GM18505 (cell line): ENCODE data around the gene C7orf33.
A peak's percentile ranks its signal among the peaks of the same experiment; 100 is the strongest.
"Not testable (repeated sequence)": the region's sequence is repeated elsewhere in the genome, so short reads cannot be mapped to it uniquely, and the experiment has no call there.

Experiments
- ATAC-seq: cut with Tn5 transposase; IDR thresholded peaks from one replicate; pipeline ENCODE4 v1.9.1; 2021; ENCODE audit not compliant: unreplicated experiment
- POLR2A ChIP-seq: IDR thresholded peaks from 4 replicates; pipeline ENCODE4 v1.6.1; 2011; ENCODE audit warnings: borderline replicate concordance; ENCODE audit not compliant: insufficient read depth, insufficient read length; ENCODE audit errors: extremely low read depth

Gene C7orf33

DNA sequence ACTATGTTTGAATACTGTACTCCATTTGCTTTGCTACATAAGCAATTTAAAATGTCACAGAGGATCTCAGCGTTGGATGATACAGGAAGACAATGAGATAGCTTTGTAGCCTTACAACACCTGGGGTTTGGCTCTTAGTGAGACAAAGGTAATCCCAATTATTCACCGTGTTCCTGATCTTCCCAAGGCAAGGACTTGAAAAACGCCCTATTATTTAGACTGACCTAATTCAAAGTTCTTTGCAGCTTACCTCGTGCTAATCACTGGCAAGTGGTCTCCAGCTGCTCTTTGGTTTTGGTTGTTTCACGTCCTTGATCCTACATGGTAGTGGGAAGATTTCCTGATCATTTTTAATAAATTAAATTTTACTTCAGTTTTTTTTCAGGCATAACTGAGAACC, 23.0 kb upstream of the C7orf33 start:
- ATAC-seq = no peak
- no peak for TF ChIP-seq POLR2A

DNA sequence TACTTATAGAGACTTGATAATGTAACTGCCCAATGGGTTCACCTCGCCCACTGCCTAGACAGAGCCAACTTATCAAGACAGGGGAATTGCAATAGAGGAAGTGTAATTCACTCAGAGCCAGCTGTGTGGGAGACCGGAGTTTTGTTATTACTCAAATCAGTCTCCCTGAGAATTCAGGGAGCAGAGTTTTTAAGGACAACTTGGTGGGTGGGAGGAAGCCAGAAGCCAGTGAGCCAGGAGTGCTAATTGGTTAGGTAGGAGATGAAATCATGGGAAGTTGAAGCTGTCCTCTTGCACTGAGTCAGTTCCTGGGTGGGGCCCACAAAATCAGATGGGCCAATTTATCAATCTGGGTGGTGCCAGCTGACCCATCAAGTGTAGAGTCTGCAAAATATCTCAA, 20.1 kb upstream of the C7orf33 start:
- TF ChIP-seq POLR2A = no peak
- no peak for ATAC-seq

DNA sequence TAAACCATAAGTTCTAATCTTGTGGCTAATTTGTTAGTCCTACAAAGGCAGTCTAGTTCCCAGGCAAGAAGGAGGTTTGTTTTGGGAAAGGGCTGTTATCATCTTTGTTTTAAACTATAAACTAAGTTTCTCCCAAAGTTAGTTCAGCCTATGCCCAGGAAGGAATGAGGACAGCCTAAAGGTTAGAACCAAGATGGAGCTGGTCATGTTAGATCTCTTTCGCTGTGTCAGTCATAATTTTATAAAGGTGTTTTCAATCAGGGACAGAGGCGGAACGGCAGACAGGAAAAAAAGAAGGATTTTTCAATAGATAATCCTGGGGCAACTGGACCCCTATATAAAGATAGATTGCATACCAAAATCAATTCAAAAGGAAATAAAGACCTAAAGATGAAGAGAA, 19.6 kb upstream of the C7orf33 start:
- ATAC-seq = not testable (repeated sequence)

DNA sequence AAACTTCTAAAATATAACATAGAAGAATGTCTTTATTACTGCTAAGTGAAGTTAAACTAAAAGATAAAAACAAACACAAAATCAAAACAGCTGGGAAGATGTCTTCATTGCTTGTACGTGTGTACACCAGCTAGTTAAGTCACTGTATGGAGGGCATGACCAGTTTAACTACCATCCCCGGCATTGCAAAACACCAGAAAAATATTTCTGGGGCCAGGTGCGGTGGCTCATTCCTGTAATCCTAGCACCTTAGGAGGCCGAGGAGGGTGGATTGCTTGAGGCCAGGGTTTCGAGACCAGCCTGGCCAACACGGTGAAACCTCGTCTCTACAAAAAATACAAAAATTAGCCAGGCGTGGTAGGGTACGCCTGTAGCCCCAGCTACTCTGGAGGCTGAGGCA, 19.2 kb upstream of the C7orf33 start:
- no peak for ATAC-seq
- TF ChIP-seq POLR2A = no peak

DNA sequence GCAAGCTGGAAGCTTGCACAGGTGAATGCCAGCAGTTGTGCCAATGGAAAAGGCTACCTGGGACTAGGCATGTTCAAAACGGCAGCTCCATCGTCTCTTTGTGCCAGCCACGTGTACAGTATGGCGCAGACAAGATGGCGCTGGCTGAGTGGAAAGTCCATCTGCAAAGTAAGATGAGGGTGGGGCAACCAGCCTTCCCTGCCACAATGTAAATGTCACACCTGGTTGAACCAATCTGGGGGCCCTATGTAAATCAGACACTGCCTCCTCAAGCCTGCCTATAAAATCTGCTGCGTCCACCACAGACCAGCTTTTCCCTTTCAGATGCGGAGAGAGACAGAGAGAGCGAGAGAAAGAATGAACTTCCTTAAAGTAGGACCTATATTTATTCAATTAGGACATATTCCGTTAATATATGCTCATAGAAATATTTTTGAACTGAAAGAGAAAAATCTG, 18.5 kb upstream of the C7orf33 start:
- no peak for ATAC-seq
- no peak for TF ChIP-seq POLR2A

DNA sequence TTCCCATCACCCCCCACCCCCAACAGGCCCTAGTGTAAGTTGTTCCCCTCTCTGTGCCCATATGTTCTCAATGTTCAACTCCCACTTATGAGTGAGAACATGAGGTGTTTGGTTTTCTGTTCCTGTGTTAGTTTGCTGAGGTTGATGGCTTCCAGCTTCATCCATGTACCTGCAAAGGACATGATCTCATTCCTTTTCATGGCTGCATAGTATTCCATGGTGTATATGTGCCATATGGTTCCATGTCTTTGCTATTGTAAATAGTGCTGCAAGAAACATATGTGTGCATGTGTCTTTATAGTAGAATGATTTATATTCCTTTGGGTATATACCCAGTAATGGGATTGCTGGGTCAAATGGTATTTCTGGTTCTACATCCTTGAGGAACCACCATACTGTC, 17.0 kb upstream of the C7orf33 start:
- ATAC-seq = not testable (repeated sequence)

DNA sequence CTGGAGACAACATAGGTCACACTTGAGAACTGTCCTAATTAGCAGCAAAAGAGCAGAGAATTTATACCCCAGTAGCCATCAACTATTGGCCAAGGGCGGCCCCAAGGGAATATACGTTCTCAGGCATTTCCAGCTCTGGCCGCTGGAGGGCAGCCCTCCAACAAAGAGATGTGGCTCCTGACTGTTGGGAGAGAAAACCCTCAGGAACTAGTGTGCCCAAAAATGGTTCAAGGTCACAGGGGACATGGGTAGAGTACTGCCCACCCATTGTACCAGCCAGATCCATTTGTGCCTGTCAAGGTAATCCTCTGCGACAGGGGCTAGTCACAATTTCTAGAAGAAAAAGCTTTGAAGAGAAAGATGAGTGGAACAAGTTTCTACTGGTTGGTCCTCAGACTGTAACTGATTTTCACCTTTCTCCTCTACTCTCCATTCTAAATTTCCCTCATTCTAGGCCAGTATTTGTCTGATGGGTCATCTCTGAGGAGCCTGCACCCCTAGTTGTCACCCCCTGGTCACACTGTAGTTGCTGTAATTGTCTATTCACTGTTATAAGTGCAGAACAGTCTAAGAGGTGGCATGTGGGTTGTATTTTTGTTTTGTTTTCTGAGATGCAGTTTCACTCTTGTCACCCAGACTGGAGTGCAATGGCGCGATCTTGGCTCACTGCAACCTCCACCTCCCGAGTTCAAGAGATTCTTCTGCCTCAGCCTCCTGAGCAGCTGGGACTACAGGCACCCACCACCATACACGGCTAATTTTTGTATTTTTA, 14.7 kb upstream of the C7orf33 start:
- no peak for ATAC-seq
- no peak for TF ChIP-seq POLR2A

DNA sequence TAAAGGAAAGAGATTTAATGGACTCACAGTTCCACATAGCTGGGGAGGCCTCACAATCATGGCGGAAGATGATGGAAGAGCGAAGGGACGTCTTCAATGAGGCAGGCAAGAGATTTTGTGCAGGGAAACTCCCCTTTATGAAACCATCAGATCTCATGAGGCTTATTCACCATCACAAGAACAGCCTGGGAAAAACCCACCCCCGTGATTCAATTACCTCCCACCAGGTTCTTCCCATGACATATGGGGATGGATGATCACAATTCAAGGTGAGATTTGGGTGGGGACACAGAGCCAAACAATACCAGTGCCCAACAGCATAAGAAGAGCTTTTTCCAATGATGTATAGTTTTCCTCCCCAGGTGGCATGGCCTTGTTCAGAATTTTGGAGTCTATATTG, 11.2 kb upstream of the C7orf33 start:
- no peak for TF ChIP-seq POLR2A
- ATAC-seq = no peak

DNA sequence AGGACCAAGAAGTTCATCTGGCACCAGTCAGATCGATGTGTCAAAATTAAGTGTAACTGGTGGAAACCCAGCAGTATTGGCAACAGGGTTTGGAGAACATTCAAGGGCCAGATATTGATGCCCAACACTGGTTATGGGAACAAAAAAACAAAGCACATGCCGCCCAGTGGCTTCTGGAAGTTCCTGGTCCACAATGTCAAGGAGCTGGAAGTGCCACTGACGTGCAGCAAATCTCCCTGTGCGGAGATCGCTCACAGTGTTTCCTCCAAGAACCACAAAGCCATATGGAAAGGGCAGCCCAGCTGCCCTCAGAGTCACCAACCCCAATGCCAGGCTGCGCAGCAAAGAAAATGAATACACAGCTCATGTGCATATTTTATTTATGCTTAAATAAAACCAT, 10.1 kb upstream of the C7orf33 start:
- no peak for ATAC-seq
- no peak for TF ChIP-seq POLR2A

DNA sequence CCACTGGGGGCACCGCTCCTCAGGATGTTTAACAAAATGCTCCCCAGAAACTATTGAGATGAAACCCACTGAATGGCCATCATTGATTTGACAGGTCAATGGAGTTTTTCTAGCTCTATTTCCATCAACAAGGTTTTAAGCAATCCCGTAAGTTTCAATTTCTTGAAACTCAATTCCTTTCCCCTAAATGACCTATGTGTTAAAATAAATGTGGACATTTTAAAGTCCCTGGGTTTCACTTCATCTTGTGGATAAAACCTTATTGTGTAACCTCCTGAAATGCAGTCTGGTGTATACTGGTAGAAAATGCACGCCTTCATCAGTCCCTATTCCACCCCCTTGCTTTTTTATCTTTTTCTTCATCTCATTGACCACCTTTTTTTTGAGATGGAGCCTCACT, 8.9 kb upstream of the C7orf33 start:
- no peak for ATAC-seq
- no peak for TF ChIP-seq POLR2A

DNA sequence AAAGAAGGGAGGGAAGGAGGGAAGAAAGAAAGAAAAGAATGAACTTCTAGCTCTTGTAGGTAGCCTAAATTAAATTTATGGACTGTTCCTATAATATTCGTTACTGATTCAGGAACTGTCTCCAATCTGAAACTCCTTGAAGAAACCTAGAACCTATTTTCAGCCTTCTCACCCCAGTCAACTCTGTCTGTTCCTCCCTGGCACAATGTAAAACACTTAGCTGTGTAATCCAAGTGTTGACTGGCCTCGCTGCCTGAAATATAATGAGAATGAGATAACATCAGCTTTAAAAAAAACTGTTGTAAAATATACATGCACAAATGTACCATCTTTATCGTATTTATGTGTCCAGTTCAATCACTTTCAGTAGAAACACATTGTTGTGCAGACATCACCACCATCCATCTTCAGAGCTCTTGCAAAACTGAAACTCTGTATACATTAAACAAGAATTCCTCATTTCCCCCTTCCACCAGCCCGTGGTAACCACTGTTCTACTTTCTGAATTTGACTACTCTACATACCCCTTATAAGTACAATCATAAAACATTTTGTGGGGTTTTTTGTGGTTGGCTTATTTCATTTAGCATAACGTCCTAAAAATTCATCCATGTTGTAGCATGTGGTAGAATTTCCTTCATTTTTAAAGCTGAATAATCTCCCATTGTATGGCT, 6.3 kb upstream of the C7orf33 start:
- peak; percentile 97 for ATAC-seq

DNA sequence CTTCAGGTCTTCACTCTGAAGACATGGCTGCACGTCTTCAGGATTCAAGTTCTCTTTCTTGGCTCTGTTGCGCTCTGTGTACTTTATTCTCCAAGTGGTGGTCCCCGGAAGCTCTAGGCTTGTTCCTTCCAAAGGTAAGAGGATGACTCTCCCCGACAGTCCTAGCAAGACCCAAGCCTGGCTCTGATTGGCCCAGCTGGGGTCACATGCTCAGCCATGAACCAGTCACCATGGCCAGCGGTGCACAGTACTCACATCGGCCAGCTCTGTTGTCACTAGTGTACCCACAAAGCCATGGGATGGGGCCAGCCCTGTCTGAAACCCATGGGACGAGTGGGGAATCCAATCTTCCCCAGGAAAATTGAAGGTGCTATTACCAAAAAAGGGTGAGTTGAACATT, 5.2 kb upstream of the C7orf33 start:
- no peak for TF ChIP-seq POLR2A
- ATAC-seq = no peak

More for the DNA sequence above, 6.3 kb upstream of the C7orf33 start:
- TF ChIP-seq POLR2A = no peak

DNA sequence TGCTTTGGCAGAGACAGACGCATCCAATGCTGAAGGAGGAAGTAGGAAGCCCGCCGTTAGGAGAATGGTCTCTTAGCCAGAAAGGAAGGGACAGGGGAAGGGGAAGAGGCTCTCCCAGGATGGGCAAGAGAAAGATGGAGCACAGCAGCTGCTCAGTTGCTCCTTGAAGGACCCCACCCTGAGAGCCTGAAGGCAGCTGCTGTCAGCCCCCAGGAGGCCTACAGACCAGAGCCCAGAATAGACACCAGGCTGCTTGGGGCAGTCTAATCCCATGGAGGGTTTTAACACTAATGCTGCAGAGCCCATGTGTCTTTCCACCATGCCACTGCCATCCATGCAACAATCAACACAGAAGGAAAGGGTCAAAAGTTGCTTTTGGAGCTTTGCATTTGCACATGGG, 3.5 kb upstream of the C7orf33 start:
- no peak for ATAC-seq
- no peak for TF ChIP-seq POLR2A

DNA sequence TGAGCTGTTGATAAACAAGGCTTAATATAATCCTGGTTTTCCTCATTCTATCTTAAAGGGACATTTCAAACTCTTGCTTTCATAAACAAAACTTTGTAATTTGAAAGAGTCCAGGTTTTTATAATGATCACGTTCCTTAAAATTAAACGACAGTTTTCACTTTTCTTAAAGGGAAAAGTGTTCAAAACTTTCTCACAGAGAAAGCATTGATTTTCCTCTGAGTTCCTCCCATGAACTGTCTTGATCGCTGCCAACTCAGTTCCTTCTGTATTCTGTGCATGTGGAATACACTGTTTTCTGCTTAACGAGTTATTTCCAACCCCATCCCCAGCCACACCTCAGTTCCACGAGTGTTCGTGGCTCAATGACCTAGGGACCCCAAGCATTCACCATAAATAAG, 2.4 kb upstream of the C7orf33 start:
- TF ChIP-seq POLR2A = no peak
- ATAC-seq = no peak
